Germinal center (tissue), 1 donor: ENCODE measurements around the gene ADGRA1.

Experiments used
- DNase-seq: peaks from one replicate; pipeline ENCODE4 v3.0.0; 2012; ENCODE audit warnings: mixed read lengths, low spot score

ADGRA1 gene

DNA sequence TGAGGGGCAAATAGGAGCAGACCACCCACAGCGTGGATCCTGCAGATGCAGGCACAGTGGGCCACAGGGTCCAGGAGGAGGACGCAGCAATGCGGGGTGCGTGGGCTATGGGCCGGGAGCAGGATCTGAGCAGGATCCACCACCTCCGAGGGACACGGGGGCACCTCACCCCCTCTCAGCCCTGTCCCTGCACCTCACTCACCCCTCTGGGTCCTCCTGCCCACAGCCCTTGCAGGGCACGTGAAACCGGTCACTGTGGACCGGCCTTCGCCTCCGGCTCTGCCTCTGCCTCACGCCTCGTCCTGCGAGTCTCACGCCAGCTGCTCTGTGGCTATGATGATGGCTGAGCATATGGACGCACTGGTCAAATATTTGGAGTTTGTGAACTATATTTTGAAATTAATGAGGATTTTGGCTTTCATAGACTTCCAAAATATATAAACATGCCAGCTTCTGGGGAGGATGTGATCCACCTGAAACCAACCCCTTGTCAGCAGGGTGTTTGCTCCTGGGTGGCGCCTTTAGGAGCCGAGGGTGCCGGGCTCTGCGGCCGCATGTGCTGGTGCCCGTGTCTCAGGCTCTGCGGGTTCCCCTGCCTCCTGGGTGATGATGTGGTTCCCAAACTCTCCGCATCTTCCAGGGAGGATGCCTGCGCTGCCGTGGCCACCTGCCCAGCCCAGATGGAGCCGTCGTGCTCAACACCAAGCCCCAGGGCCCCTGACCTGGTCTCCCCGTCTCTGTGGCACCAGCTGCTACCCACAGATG lies 11.3 kb upstream of the ADGRA1 start:
- DNase-seq = no peak

DNA sequence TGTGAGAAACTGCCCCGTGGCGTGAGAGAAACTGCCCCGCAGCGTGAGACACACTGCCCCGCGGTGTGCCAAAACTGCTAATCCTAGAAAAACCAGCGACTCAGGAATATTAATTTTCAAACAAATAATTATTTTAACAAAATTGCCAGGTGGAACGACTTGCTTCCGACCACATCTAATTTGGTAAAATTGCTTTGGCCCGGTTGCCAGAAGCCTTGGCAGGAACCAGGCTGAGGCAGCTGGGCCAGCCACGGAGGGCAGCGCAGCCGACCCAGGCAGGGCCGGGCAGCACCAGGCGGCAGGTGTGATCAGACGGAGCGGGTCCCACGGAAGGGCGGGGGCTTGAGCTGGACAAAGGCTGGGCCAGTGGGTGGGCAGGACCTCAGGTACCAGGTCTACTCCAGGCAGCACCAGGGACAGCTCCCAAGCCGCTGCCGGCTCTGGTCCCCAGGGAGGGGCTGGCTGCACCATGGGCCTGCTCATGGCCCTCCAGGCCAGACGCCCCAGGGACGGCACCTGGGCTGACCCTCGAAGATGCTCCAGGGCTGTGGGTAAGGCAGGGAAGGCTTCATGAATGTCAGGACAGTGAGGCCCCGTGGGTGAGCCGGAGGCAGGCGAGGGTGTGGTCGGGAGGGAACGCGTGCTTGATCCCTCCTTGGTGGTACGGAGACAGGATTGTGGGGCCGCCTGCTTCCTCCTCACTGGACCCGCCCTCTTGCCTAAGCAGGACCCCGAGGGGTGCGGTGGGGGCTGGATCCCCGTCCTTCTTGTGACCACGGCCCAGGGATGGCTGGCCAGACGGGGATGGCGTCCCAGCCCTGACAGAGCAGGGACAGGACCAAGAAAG lies 7.7 kb upstream of the ADGRA1 start:
- DNase-seq = no peak

DNA sequence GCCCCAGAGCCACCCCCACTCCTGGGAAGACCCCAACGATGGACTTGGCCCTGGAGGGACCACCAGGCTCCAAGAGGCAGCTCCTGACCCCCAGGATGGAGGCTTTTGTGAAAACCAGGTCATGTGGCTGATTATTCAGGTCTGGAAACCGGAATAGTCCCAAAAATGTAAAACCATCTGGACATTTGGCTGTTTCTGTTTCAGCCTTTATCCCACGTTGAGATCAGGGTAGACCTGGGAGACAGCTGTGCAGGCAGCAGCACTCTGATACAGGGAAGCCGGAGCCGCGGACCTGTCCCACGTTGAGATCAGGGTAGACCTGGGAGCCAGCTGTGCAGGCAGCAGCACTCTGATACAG lies 7.1 kb upstream of the ADGRA1 start:
- DNase-seq = no peak

DNA sequence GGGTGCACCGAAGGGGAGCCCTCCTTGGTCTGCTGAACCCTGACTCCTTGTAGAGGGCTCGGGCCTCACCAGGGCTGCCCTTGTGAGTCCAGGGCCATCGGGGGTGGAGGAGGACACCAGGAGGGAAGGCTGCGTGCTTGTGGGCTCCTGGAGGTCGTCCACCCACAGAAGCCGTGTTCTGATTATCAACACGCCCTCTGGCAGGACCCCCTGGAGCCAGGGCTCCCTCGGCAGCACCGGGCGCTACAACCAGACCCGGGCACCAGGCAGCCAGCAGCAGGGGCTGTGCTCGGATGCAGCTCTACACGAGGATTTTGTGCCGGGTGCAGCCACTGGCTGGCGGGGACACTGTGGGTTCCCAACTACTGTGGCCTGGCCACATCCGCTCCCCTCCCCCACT lies 6.1 kb upstream of the ADGRA1 start:
- no peak for DNase-seq

DNA sequence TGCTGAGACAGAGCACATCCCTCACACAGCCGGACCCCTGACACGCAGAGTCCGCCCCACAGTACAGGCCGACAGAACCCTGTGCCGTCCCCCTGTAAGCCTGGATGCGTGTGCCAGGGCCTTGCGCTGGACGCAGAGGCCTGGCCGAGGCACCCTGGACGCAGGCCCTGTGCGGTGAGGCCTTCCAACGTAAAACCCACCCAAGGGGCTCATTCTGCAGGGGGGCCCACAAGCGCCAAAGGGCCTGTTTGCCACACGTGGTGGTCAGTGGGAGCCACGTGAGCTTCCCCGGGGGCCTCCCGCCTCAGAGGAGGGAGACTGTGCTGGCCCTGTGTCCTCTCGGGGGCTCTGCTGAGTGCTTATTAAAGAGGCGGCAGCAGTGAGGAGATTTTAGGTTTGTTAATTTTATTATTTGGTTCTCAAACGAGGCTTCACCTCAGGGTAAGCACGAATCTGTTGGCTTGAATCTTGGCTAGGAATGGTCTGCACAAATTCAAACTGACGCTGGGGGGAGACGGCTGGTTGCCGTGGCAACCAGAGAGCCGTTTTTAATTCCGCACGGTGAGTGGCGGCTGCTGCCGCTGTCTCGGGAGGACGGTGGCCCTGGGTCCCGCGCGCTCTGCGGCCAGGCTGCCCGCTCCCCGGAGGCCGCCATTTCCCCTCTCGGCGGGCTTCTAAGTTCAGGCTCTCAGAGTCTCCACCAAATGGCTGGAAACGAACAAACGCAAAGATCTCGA lies 4.9 kb upstream of the ADGRA1 start:
- no peak for DNase-seq

DNA sequence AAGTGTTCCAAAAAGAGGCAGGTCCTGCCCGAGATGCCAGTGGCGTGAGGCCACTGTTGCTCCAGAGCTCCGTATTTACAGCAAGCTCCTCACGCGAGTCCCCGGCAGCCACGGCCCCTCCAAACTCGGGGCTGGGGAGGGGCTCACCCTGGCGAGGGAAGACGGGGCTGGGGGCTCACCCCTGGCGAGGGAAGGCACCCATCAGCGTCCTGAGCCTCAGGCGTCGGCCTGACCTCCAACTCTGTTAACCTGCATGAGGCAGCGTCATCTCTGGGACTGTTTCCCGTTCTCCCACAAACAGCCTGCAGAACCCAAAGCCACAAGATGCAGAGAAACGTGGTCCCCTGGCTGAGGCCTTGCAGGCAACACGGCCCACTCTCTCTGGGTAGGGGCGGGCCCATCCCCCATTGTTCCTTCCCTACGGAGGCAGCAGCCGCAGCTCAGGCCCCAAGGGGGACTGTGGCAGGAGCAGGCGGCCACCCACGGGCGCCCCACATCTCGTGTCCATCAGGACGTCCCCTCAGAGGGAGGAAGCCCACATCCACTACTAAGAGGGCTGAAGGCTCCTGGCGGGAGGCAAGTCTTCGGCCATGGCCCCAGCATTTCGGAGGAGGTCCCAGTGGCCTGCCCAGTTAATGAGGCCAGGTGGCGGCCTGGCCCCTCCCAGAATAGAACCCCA lies 4.2 kb upstream of the ADGRA1 start:
- DNase-seq = no peak

DNA sequence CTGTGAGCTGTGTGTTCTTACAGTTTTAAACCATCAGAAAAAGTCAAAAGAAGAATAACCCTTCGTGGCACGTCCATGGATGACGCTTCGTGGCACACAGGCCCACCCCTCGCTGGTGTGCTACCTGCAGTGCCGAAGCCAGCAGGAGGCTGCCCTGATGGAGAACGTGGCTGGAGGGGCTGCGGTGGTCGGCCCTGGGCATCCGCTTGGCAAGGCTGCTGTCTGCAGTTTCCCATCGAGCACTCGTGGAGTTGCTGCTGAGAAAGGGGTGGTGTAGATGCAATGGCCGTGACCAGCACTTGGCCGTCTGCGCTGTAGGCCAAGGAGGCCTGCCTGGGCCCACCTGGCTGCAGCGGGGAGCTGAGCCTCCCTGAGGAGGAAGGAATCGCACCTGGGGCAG lies 3.2 kb upstream of the ADGRA1 start:
- no peak for DNase-seq

DNA sequence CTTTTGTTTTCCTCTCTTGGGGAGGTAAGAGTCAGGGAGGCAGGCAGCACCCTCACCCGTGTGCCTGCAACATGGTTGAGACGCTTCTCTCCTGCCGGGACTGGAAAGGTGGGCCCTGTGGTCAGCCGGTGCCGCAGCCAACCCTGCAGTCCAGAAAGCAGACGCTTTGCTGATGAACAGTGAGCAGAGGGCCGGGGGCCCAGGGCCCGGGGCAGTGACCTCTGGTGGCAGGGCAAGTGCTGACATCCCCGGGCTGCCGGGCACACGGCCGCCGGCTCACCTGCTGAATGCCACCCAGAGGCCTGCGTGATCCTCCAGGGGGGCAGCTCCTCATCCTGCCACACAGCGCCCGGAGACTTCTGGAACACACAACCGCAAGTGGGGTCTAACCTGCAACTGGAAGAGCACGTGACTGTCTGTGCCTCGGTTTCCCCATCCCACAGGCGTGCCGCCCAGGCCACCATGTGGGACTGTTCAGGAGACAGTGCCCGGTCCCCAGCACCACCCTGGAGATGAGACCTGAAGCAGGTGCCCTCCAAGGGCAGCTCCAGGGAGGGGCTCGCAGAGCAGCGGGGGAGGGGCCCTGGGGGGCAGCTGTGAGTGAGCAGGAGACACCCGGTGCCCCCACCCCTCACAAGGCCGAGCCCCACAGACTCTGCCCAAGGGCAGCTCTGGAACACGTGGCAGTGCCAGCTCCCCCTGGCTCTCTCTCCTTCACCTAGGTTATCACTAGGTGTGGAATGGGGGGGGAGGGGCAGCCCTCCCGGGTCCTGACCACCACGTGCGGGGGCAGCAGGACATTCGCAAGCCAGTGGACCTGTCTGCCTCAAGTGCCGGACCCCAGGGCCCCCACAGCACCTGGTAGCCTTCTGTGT lies 2.2 kb upstream of the ADGRA1 start:
- DNase-seq = no peak

DNA sequence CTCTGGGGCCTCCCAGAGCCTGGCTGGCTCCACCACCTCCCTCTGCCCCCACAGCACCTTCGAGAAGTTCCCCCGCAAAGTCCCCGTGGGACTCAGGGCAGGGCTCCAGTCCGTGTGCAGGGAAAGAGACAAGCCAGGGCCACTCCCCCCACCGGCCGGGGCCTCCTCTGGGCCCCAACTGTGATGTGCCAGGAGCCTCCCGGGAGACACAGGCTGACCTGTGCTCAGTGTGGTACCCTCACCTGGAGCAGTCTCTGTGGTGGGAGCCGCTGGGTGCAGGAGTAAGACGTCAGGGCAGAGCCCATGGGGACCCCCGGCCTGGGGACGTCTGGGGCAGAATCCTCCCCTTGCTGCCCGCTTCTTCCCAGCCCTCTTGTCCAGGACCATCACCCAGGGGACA lies 1.5 kb upstream of the ADGRA1 start:
- no peak for DNase-seq

DNA sequence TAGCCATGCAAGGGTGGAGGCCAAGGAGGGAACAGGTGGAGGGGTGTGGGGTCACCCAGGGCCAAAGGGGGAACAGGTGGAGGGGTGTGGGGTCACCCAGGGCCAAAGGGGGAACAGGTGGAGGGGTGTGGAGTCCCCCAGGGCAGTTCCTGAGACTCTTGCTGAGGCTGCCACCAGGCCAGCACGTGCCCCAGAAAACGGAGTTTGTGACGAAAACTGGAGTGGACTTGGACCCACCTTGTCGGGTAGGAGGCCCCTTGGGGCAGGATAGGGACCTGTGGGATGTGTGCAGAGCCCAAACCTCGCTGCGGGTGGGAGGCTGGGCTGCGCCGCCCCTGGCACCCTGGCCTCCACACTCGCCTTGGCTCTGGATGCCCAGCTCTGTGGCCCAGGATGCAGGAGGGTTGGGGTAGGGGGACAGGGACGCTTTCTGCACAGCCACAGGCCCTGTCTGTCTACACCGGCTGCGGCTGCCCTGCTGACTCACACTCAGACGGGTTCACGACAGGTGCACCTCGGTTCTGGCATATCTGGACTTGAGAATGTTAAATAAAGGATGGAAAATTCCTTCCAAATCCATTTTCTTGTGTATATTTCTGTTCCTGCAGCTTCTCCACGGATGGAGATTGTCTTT lies 562 bp upstream of the ADGRA1 start:
- DNase-seq = no peak

DNA sequence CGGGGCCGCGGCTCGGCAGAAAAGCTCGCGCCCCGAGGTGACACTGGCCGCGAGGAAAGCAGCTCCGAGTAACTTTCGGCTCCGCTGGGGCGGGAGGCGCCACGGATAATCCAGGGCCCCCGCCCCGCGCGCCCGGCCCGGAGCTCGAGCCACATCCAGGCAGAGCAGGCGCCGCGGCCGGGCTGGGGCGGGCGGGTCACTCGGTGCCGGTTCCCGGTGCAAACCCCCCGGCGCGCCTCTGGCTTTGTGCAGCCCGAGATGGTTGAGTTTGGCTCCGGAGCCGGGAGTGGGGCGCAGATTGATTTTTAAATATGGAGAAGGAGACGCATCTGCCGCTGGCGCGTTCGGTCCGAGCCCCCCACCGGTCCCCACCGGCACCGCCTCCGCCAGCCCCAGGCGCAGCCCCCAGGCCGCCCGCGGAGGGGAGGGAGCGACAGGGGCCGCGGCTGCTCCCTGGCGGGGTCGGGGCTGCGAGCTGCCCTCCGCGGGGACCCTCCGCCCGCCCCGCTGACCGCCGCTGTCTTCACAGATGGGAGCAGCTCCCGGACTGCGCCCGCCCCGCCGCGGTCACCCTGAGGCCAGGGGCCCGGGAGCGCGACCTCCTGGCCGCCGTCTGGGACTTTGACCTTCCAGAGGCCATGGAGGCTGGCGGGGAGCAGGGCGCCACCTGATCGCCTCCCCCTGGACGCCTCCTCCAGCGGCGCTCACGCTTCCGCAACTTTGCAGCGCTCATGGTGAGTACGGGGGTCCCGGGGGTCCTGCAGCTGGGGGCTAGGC lies 643 bp downstream of the ADGRA1 start:
- no peak for DNase-seq

DNA sequence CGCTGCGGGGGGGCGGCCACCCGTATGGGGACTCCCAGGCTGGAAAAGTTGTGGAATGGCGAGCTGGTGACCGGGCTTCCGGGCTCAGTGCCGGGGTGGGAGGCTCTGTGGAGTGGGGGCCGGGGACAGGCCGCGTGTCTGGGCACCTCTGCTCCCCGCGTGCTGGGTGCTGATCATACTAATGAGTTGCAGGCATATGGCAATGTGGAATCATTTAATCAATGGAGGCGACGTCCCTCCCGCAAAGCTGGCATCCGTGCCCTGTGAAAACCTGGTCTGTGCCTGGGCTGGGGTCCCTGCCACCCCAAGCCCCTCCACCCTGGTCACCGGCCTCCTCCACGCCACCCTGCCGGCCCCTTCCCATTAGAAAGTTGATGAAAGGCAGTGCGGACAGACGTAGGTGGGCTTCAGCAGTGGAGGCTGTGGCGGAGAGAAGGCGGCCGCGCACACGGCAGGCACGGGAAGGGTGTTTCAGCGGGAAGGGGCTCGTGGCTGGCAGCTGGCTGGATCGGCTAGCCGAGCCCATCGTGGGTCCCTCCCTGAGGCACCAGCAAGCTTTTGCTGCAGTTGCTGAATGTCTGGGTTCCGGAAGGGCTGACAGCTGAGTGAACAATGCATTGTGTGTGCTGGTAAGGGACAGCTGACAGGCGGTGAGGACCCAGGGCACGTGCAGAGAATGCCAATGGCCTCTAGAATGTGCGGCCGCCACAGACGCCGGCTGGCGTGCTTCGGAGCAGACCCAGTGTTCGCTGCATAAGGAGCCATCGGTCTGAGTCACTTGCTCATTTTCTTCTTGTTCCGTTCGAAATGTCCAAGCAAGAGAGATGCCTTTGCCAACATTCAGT lies 1.5 kb downstream of the ADGRA1 start:
- no peak for DNase-seq

DNA sequence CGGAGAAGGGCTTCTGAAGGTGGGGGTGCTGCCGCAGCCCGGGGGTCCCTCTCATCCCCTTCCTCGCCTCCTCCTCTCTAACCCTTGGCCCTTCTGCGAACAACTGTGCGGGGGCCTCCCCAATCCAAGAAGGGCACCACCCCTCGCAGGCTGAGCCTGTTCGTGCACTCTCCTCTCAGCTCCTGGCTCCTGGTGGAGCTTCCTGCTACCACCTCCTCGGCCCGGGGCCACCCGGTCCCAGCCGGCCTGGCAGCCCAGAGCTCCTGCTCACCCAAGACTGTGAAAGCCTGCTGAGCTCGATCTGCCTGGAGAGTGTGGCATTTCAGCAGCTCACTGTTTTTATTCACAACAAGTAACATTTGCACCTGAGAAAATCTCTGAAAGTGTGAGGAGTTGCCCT lies 2.4 kb downstream of the ADGRA1 start:
- DNase-seq = no peak

DNA sequence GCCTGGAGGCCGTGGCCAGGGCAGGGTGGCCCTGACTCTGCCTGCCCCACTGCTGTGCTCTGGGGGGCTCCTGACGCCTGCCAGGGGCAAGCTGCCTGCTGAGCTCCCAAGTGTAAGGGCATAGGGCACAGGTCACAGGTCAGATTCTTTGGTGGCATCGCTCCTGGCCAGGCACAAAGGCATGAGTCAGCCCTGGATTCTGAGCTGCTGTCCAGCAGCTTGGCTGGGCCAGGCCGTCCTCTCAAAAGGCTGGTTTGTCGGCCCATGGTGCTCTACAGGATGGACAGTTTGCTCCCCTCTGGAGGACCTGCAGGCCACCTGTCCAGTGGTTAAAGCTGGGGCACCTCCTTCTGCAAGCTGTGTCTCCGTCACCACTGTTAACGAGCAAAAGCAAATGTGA lies 2.9 kb downstream of the ADGRA1 start:
- no peak for DNase-seq

DNA sequence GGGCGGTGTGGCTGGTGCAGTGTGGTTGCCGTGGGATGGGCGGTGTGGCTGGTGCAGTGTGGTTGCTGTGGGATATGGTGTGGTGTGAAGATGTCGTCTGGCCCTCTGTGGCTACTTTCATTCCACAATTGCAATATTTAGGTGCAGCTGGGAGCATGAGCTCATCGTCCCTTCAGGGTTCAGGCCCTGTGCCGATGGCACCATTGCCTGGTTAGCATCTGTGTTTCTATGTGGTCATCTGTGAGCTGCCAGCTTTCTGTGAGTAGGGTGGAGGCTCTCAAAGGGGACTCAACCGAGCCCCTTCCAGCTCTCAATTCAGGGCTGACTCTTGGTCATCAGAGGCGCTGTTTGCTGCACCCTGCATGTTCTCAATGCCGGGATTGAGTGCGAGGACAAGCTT lies 3.6 kb downstream of the ADGRA1 start:
- no peak for DNase-seq

DNA sequence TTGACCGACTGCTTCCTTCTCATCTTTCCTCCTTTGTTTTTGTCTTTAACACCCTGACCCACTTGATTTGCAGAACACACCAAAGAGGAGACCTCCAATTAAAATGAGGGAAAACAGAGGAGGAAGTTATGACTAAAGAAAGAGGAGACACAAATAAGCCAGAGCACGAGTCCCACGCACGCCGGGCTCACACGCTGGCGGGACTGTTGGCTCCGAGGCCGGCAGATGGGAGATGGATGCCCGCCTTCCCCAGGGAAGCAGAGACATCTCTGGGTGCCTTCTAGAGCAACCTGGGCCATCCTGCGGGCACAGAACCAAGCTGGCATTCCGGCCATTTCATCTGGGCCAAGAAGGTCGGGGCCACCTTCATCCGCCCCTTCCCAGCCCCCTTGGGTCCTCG lies 5.6 kb downstream of the ADGRA1 start:
- no peak for DNase-seq

DNA sequence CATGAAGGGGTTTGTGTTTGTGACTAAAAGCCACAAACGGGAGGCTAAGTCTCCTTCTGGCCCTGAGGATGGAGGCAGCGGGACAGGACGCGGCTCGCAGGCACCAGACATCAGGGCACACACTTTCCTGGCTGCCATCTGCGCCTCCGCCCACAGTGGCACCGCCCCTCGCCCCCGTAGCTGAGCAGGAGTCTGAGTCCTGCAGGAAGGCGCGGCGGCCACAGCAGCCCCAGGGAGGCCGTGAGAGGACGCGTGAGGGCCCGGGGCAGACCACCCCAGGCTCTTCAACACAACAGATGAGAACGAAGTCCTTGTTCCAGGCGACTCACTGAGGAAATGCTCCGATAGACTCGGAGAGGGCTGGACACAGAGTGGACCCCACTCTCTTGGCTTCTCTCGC lies 6.6 kb downstream of the ADGRA1 start:
- no peak for DNase-seq

DNA sequence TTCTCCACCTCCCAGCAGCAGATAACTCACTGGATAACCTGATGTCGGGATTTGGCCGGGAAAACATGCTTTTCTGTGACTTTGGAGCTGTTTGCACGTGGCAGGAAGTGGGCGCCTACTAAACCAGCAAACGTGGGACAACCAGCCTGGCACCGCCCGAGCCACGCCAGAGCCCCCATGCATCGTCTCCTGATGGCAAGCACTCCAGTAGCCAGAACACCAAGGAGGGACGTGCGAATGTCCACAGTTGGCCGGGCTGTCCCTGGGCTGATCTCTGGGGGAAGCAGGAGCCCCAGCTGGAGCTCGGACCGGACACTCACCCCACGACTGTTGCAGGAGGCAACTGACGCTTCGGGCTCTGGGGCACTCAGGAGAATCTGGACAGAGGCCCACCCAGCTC lies 7.1 kb downstream of the ADGRA1 start:
- DNase-seq = no peak

DNA sequence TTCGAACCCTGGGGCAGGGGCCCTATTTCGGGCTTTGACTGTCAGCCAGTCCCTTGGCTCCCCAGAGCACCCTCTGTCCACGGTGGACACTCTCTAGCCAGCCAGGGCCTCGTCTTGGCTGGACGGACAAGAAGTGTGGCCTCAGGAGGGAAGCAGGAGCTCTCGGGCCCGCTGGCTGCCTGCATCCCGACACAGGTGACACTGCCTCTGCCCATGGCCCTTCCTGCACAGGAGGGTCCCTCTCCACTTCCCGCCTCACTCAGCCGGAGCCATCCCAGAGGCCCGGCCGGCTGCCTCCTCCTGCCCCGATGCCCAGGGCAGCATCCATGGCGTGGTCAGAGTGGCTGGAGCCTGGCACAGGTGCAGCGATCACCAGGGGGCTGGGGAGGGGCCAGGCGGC lies 7.9 kb downstream of the ADGRA1 start:
- no peak for DNase-seq
